NCI-H1436 treated with DMSO at 0.1 percent for 48 hours (cell line): ENCODE results near the gene ANKS1A.

Source experiments
- DNase-seq: peaks from one replicate; lab custom pipeline; 2025; lab: John Stamatoyannopoulos, UW

The ANKS1A gene

GRCh38 chr6:35021004-35021403 is 131.9 kb downstream of the ANKS1A start:
- no peak for DNase-seq

GRCh38 chr6:35023091-35024000 is 134.3 kb downstream of the ANKS1A start:
- no peak for DNase-seq

GRCh38 chr6:35024551-35025054 is 135.5 kb downstream of the ANKS1A start:
- no peak for DNase-seq

DNA sequence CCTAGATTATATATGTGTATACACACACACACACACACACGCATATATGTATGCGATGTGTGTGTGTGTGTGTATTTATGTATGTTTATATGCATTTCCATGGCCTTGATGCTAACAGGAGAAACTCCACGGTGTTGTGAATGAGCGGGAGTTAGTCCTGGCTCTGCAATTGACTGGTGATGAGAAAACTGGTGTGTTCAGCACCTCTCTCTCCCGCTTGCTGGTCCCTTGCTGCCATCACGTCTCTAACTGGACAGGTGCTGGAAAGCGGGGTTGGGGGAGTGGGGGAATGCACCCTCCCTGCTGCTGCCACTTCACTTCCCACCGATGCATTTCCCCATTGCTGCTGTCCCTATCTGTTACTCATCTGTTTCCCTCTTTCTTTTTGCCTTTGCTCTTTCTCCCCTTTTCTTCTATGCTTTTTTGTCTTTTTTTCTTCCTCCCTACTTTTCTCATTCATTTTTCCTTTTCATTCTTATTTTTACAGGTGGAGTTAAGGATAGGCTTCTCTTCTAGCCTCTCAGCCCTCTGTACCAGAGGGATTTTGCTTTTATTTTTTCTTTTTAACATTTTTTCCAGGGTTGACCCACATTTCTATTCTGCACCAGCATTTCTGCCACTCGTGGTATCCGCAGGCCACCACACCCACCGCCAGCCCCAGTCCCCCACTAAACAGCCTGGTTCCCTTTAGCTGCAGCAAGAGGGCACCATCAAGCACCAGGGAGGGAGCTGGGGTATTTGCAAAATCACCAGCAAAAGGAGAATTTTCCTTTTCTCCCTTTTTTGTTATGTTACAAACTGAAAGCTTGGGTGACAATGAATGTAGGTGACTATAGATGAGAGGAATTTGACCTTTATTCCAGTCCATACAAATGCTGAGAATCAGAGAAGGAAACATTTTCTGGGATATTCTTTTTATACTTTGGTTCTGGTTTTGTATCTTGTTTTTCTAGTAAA is 136.5 kb downstream of the ANKS1A start:
- no peak for DNase-seq

- DNase-seq = no peak
Observed at GRCh38 chr6:35026434-35027222, 137.6 kb downstream of the ANKS1A start.

- no peak for DNase-seq
Observed at GRCh38 chr6:35027807-35028206, 138.8 kb downstream of the ANKS1A start.

DNA sequence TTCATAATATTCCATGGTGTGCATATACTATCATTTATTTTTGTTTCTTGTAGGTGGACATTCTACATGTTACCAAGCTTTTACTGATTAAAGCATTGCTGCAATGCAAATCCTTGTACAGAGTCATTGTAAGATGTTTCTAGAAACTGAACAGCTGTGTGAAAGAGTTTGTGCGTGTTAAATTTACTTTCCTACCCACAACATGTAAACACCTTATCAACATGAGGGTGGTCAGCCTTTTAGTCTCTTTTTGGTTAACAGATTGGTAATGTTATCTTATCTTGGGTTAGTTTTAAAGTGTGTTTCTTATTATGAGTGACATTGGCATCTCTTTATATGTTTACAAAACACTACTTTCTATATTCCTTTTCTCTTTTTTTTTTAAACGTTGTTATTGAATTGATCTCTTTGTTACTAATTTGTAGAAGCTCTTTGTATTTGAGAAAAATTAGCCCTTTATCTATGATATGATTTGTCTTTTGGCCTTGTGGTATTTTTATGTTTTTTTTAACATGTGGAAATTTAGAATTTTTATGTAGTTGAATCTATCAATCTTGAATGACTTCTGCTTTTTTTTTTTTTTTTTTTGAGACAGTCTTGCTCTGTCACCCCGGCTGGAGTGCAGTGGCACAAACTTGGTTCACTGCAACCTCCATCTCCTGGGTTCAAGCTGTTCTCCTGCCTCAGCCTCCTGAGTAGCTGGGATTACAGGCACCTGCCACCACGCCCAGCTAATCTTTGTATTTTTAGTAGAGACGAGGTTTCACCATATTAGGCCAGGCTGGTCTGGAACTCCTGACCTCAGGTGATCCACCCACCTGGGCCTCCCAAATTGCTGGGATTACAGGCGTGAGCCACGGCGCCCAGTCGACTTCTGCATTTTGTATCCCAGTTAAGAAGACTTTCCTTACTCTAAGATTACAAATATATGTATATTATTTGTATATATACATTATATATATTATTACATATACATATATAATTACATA is 140.0 kb downstream of the ANKS1A start:
- DNase-seq = no peak

- no peak for DNase-seq
Observed at GRCh38 chr6:35030099-35030498, 141.0 kb downstream of the ANKS1A start.

- DNase-seq = no peak
Observed at GRCh38 chr6:35031611-35032529, 142.8 kb downstream of the ANKS1A start.

GRCh38 chr6:35033683-35034082 is 144.6 kb downstream of the ANKS1A start:
- DNase-seq = no peak

GRCh38 chr6:35034411-35035191 is 145.5 kb downstream of the ANKS1A start:
- no peak for DNase-seq

GRCh38 chr6:35035481-35036030 is 146.5 kb downstream of the ANKS1A start:
- DNase-seq = no peak

GRCh38 chr6:35036059-35036827 is 147.2 kb downstream of the ANKS1A start:
- no peak for DNase-seq

DNA sequence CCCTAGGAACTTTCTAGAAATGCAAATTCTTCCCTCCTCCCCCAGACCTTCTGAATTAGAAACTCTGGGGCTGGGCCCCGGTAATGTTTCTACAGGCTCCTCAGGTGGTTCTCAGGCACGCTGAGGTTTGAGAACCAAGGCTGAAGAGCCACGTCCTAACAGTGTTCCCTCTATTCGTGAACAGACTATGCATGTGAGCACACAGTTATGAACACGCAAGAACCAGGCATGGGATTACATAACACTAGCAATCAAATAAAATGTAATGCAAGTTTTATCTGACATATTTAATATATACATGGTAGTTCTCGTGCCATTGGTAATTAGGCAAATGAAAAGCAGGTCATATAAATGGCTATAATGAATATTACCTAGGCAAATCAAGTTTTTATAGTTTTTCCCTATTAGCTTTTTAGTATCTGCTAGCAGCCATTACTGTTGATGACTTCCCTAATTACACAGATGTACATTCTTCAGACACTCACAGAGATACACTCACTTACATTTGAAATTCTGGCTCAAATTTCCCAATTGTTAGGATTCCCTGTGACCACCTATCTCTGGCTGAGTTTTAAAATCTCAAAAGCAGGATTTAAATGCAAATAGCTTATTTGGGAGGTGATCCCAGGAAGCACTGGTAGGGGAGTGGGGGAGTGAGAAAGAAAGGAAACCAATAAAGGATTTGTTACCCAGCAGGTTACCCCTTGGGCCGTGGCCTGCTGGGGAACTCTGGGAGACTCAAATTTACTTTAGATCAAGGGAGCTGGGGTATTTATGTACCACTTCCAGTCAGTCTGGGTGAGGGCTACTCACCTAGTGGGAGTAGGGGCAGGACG is 148.0 kb downstream of the ANKS1A start:
- no peak for DNase-seq

DNA sequence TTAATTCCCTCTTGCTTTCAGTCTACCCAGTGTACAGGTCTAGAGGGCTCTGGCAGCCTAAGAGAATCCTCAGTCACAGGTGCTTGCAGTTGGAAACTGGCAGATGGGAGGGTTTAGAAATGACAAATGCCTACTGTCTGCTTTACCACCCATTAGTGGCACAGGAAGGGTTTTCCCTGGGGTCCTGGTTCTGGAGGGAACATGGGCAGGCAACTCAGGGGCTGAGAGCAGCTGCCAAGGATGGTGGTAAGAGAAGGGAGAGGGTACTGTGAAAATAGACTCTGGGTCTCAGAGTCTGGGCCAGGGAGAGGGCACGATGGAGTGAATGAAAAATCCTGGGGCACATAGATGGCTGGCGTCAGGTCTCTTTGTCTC is 148.6 kb downstream of the ANKS1A start:
- DNase-seq = no peak

DNA sequence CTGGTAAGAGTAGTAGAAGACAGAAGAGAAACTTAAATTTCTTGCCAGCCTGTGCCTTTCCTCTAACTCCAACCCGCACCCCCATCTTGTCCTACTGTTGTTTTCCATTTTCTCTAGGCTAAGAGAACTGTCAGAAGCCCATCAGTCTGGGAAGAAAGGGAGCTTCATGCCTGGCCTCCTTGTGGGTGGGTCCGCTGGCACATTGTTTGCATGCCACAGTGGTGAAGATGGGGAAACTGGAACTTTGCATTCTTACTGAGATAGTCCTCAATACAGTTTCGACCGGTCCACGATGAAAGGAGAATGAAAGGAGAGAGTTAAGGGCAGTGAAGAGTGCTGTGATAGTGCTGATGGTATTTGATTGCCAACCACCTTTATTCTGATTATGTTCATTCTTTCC is 149.0 kb downstream of the ANKS1A start:
- DNase-seq = no peak

DNA sequence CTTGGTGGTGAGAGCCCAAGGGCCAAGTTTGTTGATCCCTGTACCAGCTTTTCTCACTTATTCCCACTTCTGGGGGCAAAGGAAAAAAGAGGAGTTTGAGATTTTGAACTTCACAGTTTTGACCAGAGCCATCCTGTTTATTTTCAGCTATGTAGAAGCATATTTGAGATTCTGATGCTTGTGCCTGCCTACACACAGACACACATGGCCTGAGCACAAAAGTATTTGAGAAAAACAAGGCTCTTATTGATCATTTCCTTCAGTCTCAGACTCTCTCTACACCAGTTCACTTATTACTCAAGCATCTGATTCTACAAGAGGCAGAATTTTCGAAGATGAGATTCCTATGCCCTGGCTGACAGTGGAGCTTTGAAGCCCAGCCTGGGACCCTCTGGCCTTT is 151.3 kb downstream of the ANKS1A start:
- no peak for DNase-seq
